Ramos (cell line): ENCODE measurements around the gene ARIH1.
"Not testable (repeated sequence)": the region's sequence is repeated elsewhere in the genome, so short reads cannot be mapped to it uniquely, and the experiment has no call there.

Experiments used
- in situ Hi-C: fragments of 300-500 bp; cut with MboI; formaldehyde crosslinking; loops from one replicate; pipeline ENCODE4 v1.14.3; 2022; ENCODE audit warnings: low sequenced_read_pairs; ENCODE audit not compliant: unreplicated experiment

Gene ARIH1, protein sequence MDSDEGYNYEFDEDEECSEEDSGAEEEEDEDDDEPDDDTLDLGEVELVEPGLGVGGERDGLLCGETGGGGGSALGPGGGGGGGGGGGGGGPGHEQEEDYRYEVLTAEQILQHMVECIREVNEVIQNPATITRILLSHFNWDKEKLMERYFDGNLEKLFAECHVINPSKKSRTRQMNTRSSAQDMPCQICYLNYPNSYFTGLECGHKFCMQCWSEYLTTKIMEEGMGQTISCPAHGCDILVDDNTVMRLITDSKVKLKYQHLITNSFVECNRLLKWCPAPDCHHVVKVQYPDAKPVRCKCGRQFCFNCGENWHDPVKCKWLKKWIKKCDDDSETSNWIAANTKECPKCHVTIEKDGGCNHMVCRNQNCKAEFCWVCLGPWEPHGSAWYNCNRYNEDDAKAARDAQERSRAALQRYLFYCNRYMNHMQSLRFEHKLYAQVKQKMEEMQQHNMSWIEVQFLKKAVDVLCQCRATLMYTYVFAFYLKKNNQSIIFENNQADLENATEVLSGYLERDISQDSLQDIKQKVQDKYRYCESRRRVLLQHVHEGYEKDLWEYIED

DNA sequence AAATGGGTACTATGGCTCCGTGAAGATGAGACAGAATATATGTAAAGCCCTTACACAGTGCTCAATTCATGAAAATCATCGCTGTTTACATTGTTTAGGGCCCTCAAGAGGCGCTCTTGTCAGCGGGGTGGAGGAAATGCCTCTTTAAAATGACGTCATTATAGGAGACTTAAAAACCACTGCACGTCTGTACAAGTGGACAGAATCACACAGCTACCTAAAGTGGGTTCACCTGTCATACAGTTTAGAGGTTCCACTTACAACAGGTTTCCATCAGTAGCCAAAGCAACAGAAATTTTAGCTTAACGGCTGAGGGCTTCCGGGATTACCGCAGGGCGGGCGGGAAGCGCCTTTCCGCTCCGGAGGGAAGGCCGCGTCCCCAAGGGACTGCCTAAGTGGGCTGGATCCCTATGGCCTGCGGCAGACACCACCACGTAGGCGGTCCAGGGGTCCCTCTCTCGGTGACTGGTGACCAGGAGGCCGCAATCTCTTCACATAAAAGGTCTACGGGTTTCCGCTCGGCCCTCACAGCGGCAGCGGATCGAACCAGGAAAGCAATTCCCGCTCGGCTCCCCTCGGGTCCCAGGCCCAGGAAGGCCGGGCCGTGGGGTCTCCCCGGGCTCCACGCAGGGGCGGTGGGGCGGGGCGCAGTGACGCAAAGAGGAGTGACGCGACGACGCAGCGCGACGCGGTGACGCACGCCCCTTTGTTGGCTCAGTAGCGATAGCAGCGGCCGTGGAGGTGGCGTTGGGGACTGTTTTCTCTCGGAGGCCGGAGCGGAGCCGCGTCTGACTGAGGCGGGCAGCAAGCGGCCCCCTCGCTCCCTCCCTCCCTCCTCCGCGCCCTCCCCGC, at the start of gene ARIH1:
Gene ARIH1, plus strand, starts transcription at position 717 of the 852 bp plus-strand sequence. CDS start 310 bp downstream, outside the sequence.
- in situ Hi-C loops: no loop called here

DNA sequence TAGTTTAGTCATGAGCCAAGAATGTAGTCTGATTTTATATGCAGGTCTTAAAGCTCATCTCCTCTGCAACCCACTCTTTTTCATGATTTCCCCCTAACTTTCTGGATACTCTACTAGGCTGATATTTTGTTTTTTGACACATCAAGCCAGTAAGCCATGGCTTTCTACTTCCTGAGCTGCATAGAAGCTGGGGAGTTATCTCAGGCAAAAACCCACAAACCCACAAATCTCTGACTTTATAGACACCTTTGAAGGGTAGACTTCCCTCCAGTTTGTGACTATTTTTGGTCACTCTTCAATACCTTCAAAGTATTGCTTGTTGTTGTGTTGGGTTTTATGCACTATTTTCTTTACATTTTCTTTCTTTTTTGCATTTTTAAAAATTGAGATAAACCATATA, 47.4 kb upstream of the ARIH1 start:
- in situ Hi-C loops: no loop called here

DNA sequence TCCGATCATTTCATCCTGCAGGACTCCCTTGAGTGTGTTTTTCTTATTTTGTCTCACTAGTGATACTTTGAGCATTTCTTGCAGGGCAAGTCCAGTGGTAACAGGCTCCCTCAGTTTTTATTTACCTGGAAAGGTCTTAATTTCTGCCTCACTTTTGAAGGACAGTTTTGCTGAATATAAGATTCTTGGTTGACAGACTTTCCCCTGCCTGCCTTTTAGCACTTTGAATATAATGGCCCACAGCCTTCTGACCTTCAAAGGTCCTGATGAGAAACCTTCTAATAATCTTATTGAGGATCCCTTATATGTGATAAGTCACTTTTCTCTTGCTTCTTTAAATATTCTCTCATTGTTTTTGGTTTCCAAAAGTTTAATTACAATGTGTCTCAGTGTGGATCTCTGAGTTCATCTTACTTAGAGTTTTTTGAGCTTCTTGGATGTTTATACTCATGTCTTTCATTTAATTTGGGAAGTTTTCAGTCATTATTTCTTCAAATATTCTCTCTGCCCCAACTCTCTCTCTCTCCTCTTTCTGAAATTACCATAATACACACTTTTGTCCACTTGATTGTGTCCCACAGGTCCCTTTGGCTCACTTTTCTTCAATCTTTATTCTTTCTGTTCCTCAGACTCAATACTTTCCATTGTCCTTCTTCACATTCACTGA, 36.3 kb upstream of the ARIH1 start:
- in situ Hi-C loops: no loop called here

DNA sequence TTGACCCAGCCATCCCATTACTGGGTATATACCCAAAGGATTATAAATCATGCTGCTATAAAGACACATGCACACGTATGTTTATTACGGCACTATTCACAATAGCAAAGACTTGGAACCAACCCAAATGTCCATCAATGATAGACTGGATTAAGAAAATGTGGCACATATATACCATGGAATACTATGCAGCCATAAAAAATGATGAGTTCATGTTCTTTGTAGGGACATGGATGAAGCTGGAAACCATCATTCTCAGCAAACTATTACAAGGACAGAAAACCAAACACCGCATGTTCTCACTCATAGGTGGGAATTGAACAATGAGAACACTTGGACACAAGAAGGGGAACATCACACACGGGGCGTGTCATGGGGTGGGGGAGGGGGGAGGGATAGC, 31.3 kb upstream of the ARIH1 start:
- in situ Hi-C loops: not testable (repeated sequence)

DNA sequence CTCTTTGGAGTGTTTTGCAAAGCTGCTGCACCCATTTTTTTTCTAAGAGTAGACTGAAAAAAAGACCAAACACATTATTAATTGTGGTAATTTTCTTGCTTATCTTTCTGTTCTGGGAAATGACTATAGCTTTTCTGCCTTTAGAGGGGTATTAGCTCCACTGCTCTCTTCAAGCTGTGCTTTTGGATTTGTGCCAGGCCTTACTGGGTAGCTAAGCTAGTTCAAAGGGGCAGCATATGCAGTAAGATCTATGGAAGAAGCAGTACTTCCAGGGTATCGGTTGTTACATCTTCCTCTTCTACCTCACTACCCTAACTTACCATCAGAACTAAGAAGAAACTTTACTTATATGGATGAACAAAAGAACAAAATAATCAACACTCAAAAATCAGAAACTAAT, 28.7 kb upstream of the ARIH1 start:
- in situ Hi-C loops: no loop called here

DNA sequence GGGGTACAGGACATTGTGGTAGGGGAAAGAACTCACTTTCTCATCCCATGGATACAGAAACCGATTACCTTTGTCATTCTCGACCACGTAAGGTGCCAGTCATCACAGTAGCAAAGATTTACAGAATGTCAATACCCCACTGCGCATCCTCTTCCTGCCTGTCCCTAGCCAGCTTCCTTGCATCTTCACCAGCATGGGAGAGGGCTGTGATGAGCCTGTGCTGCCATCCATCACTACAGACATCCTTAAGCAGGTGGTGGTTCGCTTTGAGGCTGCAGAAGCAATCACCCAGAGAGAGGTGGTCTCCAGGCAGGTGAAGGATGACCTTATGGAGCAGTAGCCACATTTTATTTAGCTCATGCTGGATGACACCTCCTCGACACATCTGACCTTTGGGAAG, 23.3 kb upstream of the ARIH1 start:
- in situ Hi-C loops: no loop called here

DNA sequence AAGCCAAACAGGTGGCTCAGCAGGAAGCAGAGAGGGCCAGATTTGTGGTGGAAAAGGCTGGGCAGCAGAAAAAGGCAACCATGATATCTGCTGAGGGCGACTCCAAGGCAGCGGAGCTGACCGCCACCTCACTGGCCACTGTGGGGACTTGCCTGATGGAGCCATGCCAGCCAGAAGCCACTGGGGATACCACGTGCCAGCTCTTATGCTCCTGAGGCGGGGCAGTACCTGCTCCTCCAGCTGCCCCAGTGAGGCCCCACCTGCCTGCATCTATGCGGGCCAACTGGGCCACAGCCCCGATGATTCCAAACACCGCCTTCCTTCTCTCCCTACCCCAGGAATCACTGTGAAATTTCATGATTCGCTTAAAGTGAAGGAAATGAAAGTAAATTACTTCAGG, 22.9 kb upstream of the ARIH1 start:
- in situ Hi-C loops: no loop called here

DNA sequence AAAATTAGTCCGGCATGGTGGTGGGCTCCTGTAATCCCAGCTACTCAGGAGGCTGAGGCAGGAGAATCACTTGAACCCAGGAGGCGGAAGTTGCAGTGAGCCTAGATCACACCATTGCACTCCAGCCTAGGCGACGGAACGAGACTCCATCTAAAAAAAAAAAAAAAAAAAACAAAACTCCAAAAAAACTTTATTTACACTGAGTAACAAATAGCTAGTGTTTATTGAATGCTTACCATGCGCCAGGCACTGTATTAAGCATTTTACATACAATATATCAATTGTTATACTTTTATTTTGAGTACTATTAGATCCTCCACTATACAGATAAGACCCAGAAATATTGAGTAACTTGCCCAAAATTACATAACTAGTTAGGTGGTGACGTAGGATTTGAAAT, 17.4 kb upstream of the ARIH1 start:
- in situ Hi-C loops: no loop called here

DNA sequence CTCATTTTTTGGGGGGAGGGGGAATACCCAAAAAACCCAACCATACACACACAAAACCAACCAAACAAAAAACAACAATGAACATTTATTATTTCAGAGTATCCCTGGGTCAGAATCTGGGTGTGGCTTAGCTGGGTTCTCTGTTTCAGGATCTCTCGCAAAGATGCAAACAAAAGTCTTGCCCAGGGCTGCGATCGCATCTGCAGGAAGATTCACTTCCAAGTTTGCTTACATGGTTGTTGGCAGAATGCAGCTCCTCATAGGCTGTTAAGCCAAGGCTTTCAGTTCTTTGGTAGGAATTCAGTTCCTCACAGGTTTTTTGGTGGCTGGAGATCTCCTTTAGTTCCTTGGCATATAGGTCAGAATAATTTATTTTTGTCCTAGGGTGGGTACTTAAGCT, 13.7 kb upstream of the ARIH1 start:
- in situ Hi-C loops: no loop called here

DNA sequence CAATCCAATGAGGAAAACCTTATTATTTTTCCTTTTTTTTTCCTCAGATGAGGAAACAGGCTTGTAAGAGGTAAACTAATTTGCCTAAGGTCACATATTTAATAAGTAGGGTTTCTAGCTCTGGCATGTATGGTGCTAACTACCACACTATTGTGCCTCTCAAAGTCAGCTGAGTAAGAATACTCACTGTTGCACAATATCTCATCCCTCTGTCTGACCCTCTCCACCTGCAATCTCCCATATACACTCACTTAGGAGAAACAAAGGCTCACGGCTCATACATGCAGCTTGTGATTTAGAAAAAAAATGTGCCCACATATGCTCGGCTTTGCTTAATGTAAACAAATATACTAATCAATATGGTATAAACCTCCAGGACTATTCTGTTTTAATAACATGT, 10.4 kb upstream of the ARIH1 start:
- in situ Hi-C loops: no loop called here

DNA sequence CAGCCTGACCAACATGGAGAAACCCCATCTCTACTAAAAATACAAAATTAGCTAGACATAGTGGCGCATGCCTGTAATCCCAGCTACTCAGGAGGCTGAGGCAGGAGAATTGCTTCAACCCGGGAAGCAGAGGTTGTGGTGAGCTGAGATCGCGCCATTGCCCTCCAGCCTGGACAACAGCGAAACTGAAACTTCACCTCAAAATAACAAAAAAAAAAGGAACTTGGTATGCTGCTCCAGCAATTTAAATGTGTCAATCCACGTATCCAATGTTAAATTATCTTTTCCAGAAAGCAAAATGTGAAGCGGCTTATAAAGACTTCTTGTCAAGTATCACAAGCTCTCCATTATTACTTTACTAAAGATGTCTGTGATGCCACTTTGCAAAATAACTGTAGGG, 9.9 kb upstream of the ARIH1 start:
- in situ Hi-C loops: no loop called here

DNA sequence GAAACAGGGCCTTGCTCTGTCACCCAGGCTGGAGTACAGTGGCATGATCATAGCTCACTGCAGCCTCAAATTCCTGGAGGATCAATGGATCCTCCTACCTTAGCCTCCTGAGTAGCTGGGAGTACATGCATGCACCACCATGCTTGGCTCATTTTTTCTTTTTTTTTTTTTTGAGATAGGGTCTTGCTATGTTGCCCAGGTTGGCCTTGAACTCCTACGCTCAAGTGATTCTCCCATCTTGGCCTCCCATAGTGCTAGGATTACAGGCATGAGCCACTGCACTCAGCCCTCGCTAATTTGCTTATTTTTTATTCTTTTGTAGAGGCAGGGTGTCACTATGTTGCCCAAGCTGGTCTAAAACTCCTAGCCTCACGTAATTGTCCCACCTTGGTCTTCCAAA, 6.0 kb upstream of the ARIH1 start:
- in situ Hi-C loops: no loop called here

DNA sequence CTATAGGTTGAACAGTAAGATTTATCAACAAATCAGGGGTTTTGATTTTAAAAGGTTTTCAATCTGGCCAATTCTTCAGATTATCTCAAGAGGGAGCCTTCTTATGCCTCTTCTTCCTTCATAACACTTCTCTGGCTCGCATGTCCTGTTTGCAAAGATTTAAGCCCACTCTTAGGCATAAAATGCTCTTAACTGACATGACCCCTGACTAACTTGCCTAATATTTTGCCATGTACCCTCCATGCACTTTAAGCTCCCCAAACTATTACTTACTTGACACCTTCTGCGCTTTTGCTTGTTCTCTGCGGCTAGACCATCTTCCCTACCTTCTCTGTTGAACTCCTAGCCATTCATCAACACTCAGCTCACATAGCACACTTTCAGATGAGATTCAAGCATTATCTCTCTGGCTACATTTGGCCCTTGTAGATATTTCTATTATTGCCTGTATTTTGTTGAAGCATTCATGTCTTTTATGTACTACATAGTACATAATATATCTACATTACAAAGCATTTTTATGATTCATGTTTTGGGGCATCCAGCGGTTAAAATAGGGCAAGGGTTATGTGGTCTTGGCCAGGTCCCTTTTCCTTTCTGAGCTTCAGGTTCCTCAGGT, 1.0 kb upstream of the ARIH1 start:
- in situ Hi-C loops: no loop called here

DNA sequence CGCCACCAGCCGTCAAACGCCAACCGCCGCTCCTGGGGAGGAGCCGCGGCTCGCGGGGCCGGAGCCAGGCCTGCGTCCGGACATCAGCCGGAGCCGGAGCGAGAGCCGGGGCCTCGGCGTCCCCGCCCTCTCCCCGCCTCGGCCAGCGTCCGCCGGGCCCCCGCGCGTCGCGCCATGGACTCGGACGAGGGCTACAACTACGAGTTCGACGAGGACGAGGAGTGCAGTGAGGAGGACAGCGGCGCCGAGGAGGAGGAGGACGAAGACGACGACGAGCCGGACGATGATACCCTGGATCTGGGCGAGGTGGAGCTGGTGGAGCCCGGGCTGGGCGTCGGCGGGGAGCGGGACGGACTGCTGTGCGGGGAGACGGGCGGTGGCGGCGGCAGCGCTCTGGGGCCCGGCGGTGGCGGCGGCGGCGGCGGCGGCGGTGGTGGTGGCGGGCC, 359 bp downstream of the ARIH1 start:
- in situ Hi-C loops: no loop called here

DNA sequence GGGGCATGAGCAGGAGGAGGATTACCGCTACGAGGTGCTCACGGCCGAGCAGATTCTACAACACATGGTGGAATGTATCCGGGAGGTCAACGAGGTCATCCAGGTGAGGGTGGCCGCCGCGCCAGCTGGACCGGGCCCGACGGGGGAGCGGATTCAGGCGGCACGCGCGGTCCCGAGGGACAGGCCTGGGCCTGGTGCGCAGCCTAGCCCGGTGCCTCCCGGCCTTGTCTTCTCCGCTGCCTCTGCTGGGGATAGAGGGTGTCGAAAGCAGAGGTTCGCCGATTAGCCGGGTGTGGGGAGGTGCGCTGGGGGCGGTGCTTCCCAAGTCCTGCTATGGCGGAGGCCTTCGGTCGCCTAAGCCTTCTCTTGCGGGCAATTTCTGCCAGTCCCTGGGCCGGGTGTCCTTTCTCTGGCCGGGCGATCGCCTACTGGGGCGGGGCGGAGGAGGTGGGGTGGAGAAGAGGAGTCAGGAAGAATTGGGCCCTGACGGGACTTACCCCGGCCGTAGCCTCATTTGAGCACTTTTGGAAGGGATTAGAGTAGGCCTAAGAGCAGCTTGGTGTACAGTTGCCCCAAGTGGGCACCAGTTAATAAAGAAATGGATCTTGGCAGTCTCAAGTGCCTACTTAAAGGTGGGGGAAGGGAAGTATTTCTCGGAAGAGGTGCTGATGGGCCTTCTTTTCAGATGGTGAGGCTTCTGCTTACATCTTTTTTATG, 940 bp downstream of the ARIH1 start:
- in situ Hi-C loops: no loop called here

DNA sequence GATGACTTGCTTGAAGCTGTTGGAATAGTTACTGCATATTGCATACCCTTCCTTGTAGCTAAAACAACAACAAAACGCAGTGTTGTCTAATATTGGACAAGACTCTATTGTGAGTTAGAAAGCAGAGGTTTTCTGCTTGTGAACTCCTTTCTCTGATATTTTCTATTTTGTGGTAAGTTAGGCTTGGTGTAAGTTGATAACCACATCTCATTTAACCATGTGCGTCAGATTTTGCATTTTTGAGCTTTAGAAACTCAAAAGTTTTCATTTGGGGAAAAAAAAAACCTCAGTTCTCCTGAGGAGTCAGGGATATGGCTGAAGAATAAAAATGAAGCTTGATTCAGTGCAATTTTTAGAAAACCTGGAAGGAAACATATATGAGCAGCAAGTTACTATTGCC, 1.5 kb downstream of the ARIH1 start:
- in situ Hi-C loops: no loop called here

DNA sequence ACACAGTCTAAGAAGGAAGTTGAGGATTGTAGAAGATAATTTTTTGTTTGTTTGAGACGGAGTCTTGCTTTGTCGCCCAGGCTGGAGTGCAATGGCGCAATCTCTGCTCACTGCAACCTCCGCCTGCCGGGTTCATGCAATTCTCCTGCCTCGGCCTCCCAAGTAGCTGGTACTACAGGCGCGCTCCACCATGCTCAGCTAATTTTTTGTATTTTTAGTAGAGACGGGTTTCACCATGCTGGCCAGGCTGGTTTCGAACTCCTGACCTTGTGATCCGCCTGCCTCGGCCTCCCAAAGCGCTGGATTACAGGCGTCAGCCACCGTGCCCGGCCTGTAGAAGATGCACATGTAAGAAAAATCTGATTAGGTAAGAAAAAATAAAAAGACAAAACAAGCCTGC, 2.2 kb downstream of the ARIH1 start:
- in situ Hi-C loops: not testable (repeated sequence)

DNA sequence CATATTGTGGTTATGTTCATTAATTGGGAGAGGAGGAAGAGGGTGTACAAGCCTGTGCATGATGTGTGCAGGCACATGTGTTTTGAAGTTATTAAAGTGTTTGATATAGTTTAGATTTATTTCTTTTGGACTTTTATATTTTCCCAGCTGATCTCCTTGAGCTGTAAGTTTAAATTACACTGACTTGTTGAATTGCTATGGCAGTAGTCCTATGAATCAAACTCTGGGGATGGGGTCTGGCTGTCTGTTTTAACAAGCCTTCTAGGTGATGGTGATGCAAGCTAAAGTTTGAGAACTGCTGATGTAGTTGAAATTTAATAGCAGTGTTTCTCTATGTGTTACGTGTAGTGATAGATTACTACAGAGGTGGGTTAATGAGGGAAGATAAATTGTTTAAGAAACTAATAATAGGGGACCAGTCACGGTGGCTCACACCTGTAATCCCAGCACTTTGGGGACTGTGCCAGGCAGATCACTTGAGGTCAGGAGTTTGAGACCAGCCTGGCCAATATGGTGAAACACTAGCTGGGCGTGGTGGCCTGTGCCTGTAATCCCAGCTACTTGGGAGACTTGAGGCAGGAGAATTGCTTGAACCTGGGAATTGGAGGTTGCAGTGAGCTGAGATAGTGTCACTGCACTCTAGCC, 7.0 kb downstream of the ARIH1 start:
- in situ Hi-C loops: no loop called here

DNA sequence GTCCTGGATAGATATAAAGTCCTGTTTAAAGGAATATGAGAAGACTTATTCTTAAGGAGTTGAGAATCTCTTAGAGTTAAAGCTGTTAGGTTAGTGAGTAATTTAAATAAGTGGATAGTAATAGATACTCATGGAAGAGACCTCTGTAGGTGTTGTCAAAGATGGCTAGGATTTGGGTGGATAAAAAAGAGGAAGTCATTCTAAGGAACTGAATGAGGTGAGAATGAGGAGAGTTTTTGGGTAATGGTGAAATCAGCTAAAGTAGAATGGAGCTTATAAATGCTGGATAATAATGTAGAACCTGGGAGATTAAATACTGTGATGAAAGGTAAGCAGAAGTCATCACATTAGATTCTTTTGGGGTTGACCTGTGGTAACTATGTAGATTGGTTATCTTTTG, 8.1 kb downstream of the ARIH1 start:
- in situ Hi-C loops: no loop called here
